Epithelial cell of alveolus of lung (primary cell): ENCODE measurements around the gene TRAPPC1. TPM values are rescaled to one million over a fixed set of nuclear protein-coding genes. Genes with fewer than 3 reads are reported as not detected.

ENCODE experiments used
- total RNA-seq: library from RNA; depleted of rRNA; stranded (reverse); fragments of >200 nt; gene quantifications from 2 replicates; pipeline ENCODE4 v1.2.1, GENCODE V29; 2015

The TRAPPC1 gene, protein sequence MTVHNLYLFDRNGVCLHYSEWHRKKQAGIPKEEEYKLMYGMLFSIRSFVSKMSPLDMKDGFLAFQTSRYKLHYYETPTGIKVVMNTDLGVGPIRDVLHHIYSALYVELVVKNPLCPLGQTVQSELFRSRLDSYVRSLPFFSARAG
- total RNA-seq: 51.3 and 66.3 TPM in 2 replicates

DNA sequence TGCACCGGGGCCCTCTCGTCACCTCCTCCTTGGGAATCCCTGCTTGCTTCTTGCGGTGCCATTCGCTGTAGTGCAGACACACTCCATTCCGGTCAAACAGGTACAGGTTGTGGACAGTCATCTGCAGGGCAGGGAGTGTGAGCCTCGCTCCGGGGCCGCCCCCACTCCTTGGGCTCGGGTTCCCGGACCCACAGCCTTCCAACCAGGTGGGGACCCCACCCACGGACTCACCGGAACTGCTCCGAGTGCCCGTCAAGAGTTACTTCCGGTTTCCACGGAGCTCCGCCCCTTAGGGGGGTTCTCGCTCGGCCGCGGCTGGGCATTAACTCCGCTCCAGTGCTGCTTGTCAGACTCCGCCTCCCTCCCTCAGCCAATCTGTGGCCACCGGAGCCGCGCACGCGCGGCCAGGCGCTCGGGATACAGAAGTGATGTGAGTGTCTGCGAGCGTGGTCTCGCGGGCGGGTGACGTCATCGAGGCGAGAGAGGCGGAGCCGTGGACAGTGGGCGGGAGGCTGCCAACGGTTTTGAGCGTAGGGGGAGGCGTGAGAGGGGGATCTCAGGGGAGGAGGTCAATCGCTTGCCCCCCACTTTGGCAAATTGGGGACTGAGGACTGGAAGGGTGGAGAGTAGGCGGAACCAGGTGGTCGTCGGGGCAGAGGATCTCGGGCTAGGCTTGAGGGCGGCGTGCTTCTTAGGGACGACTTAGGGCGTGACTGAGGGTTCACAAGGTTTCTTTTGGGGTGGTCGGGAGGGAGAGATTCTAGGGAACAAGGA is at the start of gene TRAPPC1, which contains the start of gene CNTROB:
Gene TRAPPC1 (minus strand): TSS at position 238 of the 774 bp plus-strand sequence. CDS start 117 bp downstream, at position 121.
Gene CNTROB (plus strand): TSS at position 498 of the 774 bp plus-strand sequence. CDS start 874 bp downstream, outside the sequence.

DNA sequence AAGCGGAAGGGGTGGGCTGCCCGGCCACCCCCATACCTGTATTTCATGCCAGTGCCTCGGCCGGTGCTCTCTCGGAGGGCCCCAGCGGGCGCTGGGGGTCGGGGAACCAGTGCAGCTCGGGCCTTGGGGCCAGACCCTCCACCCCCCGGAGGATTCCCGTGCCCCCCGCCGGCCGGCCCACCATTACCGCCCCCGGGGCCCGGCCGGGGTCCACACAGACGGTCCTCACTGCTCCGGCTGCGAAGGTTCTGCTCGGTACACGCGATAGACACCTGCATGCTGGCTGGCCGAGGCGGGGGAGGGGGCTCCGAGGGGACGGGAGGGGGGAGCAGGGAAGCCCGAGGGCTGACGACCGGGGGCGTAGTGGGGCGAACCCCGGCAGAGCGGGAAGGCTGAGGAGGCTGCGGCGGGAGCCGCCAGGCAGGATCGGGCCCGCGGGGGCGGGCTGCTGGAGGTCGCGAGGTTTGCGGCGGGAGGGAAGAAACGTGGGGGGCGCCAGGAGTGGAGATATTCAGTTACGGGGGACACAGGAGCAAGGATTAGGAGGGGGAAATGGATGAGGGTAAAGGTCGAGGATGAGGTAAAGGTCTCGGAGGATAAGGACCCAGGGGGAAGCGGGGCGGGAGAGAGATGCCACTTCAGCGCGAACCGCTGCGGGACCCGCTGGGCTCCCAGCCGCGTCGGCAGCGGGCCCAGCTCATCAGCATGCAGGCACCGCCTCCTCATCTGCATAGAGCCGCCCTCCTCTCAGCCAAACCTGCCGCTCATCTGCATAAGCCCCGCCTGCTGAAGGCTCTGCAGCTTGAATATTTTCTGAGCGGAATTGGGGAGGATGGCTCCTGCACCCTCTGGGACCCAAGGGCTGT is 2.4 kb downstream of the TRAPPC1 start, which contains the start of gene KCNAB3:
Gene KCNAB3 (minus strand): TSS at position 699 of the 866 bp plus-strand sequence. CDS start 421 bp downstream, at position 278.

GRCh38 chr17:7915611-7916384 is 15.9 kb downstream of the TRAPPC1 start, which contains the start of gene RNF227:
TSS of gene RNF227 (minus strand) at chr17:7916289. CDS start at chr17:7916195, 94 bp downstream.

GRCh38 chr17:7888184-7888920 is 43.4 kb downstream of the TRAPPC1 start, which contains the start of gene CHD3:
TSS of gene CHD3 (plus strand) at chr17:7888789. CDS start at chr17:7889001, 212 bp downstream.

Other genes starting within 250 kb of the TRAPPC1 start
- gene TP53, start 244.5 kb downstream of the TRAPPC1 start, total RNA-seq: 55.3 and 73.2 TPM in 2 replicates
- 6.7 and 14.0 TPM in 2 replicates for gene WRAP53, start 243.5 kb downstream of the TRAPPC1 start, total RNA-seq
- gene EFNB3, start 226.7 kb downstream of the TRAPPC1 start, total RNA-seq: 1.6 and 8.7 TPM in 2 replicates
- gene DNAH2, start 214.2 kb downstream of the TRAPPC1 start, total RNA-seq: under 0.01 and 0.16 TPM in 2 replicates
- gene KDM6B, start 97.7 kb downstream of the TRAPPC1 start, total RNA-seq: 3.6 and 12.4 TPM in 2 replicates
- gene TMEM88, start 76.9 kb downstream of the TRAPPC1 start, total RNA-seq: 1.9 and 3.3 TPM in 2 replicates
- gene NAA38, start 74.4 kb downstream of the TRAPPC1 start, total RNA-seq: 41.8 and 83.4 TPM in 2 replicates
- 2.8 and 6.5 TPM in 2 replicates for gene CYB5D1, start 73.9 kb downstream of the TRAPPC1 start, total RNA-seq
- 63.2 and 81.6 TPM in 2 replicates for gene CHD3, start 43.2 kb downstream of the TRAPPC1 start, total RNA-seq
- 2.4 and 4.5 TPM in 2 replicates for gene RNF227, start 15.7 kb downstream of the TRAPPC1 start, total RNA-seq
- 0.78 and 2.2 TPM in 2 replicates for gene KCNAB3, start 2.1 kb downstream of the TRAPPC1 start, total RNA-seq
- 14.1 and 15.3 TPM in 2 replicates for gene CNTROB, start 260 bp upstream of the TRAPPC1 start, total RNA-seq
- under 0.01 TPM in 1 of 2 replicates, not detected in the other for gene GUCY2D, start 70.7 kb upstream of the TRAPPC1 start, total RNA-seq
- 0.80 and 0.91 TPM in 2 replicates for gene ALOX15B, start 107.1 kb upstream of the TRAPPC1 start, total RNA-seq
- not detected in 2 replicates for gene ALOX12B, start 155.8 kb upstream of the TRAPPC1 start, total RNA-seq
- gene ALOXE3, start 186.6 kb upstream of the TRAPPC1 start, total RNA-seq: not detected in 2 replicates
- gene HES7, start 192.2 kb upstream of the TRAPPC1 start, total RNA-seq: 0.78 and 1.4 TPM in 2 replicates
- gene PER1, start 220.5 kb upstream of the TRAPPC1 start, total RNA-seq: 30.0 and 78.6 TPM in 2 replicates
- 4.0 and 22.9 TPM in 2 replicates for gene VAMP2, start 231.0 kb upstream of the TRAPPC1 start, total RNA-seq
- gene TMEM107, start 244.4 kb upstream of the TRAPPC1 start, total RNA-seq: 42.5 and 58.7 TPM in 2 replicates